Right ventricle myocardium superior (tissue), 1 donor: ENCODE results near the gene TNIP2. TPM values are rescaled to one million over a fixed set of nuclear protein-coding genes. Genes with fewer than 3 reads are reported as not detected.

ENCODE experiments used
- ATAC-seq: fragments of 200-7000 bp; cut with Tn5 transposase; one replicate; pipeline ENCODE4 v1.9.1; 2020; ENCODE audit warnings: mild to moderate bottlenecking; ENCODE audit not compliant: poor library complexity
- DNase-seq: peaks from one replicate; pipeline ENCODE4 v3.0.0-alpha.2; 2020
- intact Hi-C: fragments of 100-400 bp; cut with DNase I; formaldehyde crosslinking; loops from one replicate; pipeline ENCODE4 v1.11.2; 2022
- total RNA-seq: library from RNA; stranded (reverse); fragmentation: NEBNext Ultra II Directional; extraction: Animal tissue kit (Norgen Biotek cat#: 25700); gene quantifications from one replicate; pipeline ENCODE4 v1.2.1, GENCODE V29; 2021
- donor health status: DM: no; HTN: yes; CAD: no; lungs with severe emphysema.

Gene TNIP2
- total RNA-seq, 1 donor from 2014 or later, result 25.9 TPM

- intact Hi-C loops, result no loop called here
- ATAC-seq, result no peak
- DNase-seq, result peak; percentile 43
Measured at GRCh38 chr4:2795300-2795892, 39.3 kb upstream of the TNIP2 start.

DNA sequence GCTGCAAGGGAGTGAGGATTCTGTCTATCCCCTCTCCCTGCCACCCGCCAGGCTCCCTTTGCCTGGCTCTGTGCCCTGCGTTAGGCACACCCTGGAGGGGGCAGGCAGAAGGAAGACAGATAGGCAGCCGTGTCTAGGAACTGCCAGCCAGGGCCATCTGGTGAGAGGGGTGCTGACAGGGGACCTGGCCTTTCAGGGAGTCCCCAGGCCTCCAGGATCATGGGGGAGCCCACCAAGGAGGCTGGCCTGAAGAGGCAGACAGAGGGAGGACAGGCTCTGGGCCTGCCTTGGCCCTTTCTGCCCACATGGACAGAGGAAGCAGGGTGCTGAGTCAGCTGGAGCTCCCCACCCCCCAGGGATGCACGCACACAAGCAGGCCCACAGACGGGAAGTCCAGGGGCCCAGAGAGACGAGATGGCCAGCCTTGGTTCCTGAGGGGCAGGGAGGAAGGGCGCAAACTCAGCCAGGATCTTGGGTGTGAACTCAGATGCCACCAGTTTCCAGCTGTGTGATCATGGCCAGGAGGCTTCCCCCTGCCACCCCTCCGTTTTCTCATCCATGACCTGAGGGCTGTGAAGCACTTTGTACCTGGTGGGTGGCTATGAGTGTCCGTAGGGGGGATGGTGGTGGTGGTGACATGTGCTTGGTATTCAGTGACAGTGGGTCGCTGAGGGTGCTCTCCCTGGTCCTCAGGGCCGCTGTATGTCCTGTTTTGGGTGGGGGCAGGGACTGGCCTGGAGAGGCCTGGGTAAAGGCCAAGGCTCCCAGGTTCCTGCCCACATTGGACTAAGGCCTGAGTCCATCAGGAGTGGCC lies 38.6 kb upstream of the TNIP2 start:
- DNase-seq (peak; percentile 88), ATAC-seq (peak; percentile 42)
- intact Hi-C loops, result no loop called here

DNA sequence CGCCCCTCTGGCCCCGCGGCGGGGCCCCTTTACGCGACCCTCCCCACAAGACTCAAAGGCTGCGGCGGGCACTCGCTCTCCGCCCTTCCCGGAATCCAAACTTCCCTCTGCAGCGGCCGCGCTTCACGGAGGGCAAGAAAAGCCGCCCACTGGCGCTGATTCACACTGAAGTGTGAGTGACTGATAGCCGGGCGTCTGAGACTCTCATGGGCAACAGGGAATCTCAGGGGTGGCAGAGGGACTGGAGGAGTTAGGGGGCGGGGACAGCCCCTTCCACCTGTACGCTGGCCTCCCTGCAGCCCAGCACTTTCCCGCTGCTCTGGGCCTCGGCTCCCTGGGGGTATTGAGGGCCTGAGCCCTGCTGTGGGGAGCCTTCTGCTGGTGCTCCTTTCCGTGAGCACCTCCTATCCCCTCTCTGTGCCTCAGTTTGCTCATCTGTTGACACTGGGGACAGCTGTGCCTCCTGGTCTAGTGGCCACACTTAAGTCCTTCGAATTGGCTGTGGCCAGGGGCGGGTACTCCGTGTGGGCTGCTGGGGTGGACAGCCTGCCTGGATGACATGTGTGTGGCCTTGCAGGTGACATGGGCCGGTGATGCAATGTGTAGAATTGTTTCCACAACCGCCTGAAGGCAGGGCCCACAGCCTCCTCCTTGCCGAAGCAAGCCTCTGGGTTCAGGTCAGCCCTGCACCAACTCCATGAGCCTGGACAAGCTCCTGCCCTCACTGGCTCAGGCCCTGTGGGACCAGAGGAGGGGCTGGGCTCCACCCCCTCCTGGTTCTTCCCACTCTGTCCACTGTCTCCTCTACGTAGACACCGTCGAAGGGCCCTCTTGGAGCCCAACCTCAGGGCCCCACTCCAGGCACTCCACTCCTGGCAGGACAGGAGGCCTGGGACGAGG lies 37.7 kb upstream of the TNIP2 start:
- intact Hi-C loops, result no loop called here
- DNase-seq (peak; percentile 77), ATAC-seq (peak; percentile 21)

DNA sequence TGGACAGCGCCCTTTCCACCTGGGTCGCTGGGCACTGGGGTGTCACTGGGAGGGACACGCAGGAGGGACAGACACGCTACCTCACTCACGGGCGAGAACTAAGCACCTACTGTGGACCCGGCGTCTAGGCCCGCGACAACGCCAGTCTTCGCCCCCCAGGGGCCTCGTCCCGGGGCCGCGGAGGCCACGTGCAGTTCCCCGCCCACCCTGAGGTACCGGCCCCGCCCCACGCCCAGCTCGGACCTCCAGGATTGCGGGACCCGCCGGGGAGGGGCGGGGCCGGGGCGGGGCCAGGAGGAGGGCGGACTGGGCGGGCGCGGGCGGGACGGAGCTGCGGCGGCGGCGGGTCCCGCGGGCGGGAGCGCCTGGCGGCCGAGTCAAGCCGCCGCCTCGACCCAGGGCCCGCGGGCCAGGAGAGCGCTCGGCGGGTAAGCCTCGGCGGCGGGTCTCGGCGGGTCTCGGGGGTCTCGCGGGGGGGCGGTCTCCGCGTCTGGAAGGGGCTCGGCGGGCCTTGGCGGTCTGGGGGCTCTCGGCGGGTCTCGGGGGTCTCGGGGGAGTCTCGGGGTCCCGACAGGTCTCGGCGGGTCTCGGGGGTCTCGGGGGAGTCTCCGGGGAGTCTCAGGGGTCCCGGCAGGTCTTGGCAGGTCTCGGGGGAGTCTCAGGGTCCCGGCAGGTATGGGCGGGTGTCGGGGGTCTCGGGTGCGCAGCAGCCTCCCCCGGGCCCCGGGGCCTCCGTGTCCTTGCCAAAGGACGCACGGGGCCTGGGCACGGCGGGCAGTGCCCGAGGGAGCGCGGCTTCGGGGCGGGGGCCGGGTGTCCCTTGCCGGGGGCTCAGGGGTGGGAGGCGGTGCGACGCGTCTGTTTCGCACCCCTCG lies 36.8 kb upstream of the TNIP2 start, which contains the start of gene SH3BP2:
TSS of gene SH3BP2 (plus strand) at position 375 of the 875 bp plus-strand sequence. CDS start 27,533 bp downstream, outside the sequence.
- intact Hi-C loops, result no loop called here
- DNase-seq (peak; percentile 95), ATAC-seq (peak; percentile 73)

DNA sequence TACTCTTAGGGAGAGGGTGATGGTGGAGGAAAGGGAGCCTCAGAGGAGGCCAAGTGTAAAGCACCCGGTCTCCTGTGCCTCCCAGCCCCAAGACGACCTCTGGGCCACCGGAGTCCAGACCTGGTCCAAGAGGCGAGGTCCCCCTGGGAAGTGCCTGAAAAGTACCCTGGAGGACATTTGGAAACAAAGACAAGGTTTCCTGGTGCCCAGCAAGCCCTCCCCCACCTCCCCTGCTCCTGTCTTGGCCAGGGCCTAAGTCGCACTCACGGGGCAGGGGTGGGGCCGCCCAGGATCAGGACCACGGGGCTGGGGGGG lies 36.2 kb upstream of the TNIP2 start:
- ATAC-seq (no peak), DNase-seq (no peak)
- intact Hi-C loops, result no loop called here

DNA sequence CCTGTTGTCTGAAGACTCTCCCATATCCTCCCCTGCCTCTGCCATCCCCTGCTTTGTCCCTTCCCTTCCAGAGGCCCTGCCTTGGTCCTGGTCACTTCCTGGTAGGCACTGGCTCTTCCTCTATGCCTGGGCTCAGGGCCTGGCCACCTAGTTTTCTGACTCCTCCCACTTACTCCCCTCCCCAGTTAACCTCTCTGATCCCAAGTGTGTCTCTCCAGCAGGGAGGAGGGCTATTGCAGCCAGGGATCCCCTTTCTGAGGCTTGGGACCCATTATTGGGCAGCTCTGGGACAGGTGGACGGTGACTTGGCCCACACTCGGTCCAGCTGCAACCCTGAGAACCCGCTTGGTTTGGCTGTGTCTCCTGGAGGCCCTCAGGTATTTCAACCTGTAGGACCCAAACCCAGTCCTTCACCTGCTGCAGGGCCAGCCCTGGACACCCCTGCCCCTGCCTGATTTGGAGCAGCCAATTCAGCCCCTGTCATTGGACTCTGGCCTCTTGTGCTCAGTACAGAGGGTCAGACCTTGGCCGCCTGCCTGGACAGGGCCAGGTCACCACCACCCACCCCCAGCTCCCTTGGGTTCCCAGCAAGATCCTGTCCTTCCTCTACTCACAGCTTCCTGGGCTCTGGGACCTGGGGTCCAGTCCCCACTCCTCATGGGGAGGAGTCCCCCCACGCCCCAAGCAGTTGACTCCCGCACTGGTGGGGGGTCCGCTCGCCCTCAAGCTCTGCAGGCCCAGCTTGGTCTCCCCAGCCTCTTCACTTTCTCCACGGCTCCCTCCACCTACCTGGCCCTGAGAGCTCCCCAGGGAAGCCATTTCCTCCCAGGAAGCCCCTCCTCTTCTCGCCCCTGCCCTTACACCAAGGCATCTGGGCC lies 35.6 kb upstream of the TNIP2 start:
- no peak for ATAC-seq
- intact Hi-C loops, result no loop called here

DNA sequence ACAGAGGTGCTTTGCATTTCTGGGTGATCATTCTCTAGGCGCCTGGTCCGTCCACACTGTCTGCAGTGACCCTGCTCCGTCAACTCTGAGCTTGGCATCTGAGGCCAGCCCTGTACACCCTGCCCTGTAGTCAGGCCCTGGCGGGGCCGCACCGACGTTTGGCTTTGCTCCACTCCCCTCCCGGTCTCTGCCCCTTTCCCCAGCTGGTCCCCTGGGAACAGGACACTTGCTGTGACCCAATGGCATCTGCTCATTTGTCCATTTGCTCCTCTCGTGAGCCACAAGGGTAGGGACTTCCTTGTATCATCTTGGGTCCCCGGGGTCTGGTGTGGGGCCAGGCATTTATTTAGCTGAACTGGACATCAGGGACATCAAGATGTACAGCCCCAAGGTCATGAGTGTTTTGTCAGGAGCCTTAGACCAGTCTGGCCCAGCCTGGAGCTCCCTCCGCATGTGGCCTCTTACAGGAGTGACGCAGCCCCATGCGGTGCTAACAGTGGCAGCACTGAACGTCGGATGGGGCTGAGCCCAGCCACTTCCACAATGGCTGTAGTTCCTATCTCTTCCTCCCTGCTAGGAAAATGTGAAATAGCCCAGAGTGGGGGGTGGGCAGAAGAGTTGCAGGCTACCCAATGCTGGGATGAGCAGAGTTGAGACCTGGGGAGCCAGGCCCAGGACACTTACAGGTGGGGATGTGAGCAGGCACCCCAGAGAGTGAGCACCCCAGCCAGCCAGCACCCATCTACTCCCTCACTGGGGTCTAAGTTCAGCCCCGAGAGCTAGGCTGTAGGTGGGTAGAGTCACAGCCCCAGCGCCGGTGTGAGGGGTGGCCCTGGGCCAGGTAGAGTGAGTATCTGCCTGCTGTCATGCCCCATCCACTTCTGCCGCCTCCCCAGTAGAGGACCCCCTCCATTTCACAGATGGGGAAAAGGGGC lies 34.7 kb upstream of the TNIP2 start:
- intact Hi-C loops, result no loop called here
- peak; percentile 63 for DNase-seq
- ATAC-seq, result no peak

More for the DNA sequence above, 35.6 kb upstream of the TNIP2 start:
- peak; percentile 57 for DNase-seq

GRCh38 chr4:2789793-2790582 lies 33.9 kb upstream of the TNIP2 start:
- ATAC-seq, result no peak
- DNase-seq, result peak; percentile 30
- intact Hi-C loops, result no loop called here

- intact Hi-C loops, result no loop called here
- DNase-seq (no peak), ATAC-seq (no peak)
Measured at GRCh38 chr4:2789351-2789750, 33.2 kb upstream of the TNIP2 start.

- intact Hi-C loops, result no loop called here
- DNase-seq (peak; percentile 85), ATAC-seq (peak; percentile 75)
Measured at GRCh38 chr4:2788532-2789103, 32.5 kb upstream of the TNIP2 start.

GRCh38 chr4:2788101-2788500 lies 32.0 kb upstream of the TNIP2 start:
- intact Hi-C loops, result no loop called here
- ATAC-seq (no peak), DNase-seq (no peak)

- peak; percentile 71 for DNase-seq
- intact Hi-C loops, result no loop called here
- ATAC-seq, result peak; percentile 69
Measured at GRCh38 chr4:2787230-2788100, 31.3 kb upstream of the TNIP2 start.

DNA sequence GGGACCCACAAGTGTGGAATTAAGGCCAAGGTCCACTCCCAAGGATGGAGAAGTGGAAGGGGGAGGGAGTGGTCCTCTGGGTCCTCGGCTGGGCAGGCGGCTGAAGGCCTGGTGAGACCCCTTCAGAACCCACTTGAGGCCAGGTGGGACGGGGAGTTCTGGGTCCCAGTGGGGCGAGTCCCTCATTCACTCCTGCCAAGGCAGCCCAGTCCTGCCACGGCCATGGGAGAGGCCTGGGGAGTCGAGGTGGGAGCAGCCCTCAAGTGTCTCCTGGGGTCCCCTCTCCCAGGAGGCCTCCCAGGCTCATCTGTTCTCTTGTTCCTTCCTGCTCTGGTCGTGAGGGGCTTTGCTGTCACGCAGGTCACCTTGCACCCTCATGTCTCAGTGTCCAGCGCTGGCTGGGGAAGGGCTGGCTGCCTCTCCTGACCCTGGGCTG lies 30.7 kb upstream of the TNIP2 start:
- intact Hi-C loops, result no loop called here
- ATAC-seq (no peak), DNase-seq (peak; percentile 55)

GRCh38 chr4:2786152-2786671 lies 30.1 kb upstream of the TNIP2 start:
- intact Hi-C loops, result no loop called here
- DNase-seq, result no peak
- no peak for ATAC-seq
